ENCODE data around the gene ADORA3.
A peak's percentile ranks its signal among the peaks of the same experiment; 100 is the strongest.

ADORA3 gene

DNA sequence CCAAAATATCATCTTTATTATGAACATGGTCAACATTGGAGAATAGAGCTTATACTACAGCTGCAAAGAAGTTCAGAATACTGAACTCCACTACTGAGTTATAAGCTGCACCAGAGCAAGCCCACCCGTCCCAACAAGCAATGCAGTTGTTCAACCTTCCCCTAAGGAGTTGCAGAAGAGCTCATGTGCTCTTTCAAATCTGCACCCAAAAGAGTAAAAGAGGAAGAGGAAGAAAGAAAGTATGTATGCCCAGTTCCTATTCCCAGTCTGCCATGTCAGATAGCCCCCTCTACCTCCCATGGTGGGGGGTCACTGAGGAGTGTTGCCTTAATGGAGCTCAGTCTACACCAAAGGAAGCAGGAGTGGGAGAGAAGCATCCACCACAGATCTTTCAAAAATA is 22.8 kb downstream of the ADORA3 start:
- H3K27ac Mint-ChIP-seq = no peak overlapping the region
- peaks cover 7% of the 10 kb centered on the region for H3K36me3 Mint-ChIP-seq (ENCODE audit: insufficient read depth)
- DNase-seq = no peak
- peaks cover 30 to 41% of the 10 kb centered on the region in 2 donors for H3K4me1 Mint-ChIP-seq (ENCODE audit: low read depth in 2 of 2)
- ATAC-seq (replicated peaks) = no peak
- H3K9me3 Mint-ChIP-seq = no peaks in the 10 kb centered on the region
- H3K27me3 Mint-ChIP-seq = no peaks in the 10 kb centered on the region
- no peak overlapping the region for H3K4me3 Mint-ChIP-seq

DNA sequence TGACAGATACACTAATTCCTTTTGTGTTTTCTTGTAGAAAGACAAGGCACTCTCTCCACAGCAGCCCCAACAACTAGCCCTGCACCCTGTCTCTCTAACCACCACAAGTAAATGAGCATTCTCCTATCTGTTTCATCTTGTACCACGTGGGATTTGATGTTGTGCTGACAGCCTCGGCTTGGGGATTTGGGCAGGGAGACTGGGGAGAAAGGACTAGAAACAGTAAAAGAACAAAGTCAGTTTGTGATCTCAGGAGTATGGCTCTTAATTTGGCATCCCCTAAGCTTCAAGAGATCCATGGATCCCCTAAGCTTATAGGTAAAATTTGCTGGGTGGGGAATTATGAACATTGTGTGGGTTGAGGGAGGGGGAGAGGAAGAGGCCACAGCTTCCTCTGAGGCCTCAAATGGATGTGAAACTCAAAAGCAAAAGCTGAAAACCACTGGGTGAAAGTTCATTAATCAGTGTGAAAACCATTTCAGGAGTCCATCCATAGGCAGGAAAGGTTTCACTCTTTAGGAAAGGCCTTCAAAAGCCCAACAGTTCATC is 26.6 kb downstream of the ADORA3 start:
- no peaks in the 10 kb centered on the region for H3K9me3 Mint-ChIP-seq
- H3K27me3 Mint-ChIP-seq = no peaks in the 10 kb centered on the region
- DNase-seq = peak; percentile 20 to 34 (median 24)
- peaks cover 7% of the 10 kb centered on the region for H3K36me3 Mint-ChIP-seq (ENCODE audit: insufficient read depth)
- peaks cover 40 to 56% of the 10 kb centered on the region in 2 donors for H3K4me1 Mint-ChIP-seq (ENCODE audit: low read depth in 2 of 2)
- H3K4me3 Mint-ChIP-seq = peak overlapping the region; percentile 63 to 73
- peak overlapping the region; percentile 70 to 81 for H3K27ac Mint-ChIP-seq
- peak; percentile 85 for ATAC-seq (replicated peaks)

DNA sequence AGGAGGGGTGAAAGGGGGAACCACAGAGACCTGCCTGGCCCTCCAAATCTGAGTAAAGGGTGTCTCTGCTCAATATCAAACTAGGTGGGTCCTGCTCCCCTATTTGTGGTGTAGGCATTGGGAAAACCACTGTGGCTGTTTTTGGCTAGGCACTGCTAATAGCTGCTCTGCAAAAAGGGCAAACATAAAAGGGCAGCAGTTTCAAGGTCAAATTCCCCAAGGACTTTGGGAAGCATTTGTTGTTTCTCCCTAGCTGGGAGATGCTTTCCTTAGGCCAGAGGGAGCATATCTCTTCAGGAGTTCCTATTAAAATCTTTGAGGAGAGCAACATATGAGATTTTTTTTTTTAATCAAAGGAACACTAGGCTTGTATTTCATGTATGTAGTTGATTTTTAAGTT is 27.2 kb downstream of the ADORA3 start:
- DNase-seq (no peak), ATAC-seq (replicated peaks) (no peak)
- Mint-ChIP-seq H3K27me3 (no peaks in the 10 kb centered on the region), H3K4me1 (ENCODE audit: low read depth in 2 of 2) (peaks cover 42 to 56% of the 10 kb centered on the region in 2 donors), H3K36me3 (ENCODE audit: insufficient read depth) (peaks cover 7% of the 10 kb centered on the region), H3K9me3 (no peaks in the 10 kb centered on the region), H3K4me3 (peak overlapping the region; percentile 63 to 73), H3K27ac (peak overlapping the region; percentile 70 to 81)

DNA sequence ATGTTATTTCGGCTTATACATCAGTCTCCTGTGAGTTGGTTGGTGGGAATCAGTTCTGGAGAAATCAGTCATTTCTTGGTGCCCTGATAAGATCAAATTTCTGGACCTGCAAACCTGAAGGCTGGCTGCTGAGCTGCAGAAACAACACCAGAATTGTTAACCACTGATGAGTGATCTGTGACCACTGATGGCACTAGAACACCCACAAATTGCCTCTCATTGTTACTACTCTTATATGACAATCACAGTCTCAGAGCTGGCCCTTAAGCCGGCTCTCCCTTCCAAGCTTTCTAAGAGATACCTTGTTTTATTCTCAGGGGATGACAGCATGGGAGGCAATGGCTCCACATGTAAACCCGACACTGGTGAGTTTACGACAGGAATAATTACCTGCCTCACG is 27.7 kb downstream of the ADORA3 start:
- Mint-ChIP-seq H3K36me3 (ENCODE audit: insufficient read depth) (peaks cover 7% of the 10 kb centered on the region), H3K9me3 (no peaks in the 10 kb centered on the region), H3K27me3 (no peaks in the 10 kb centered on the region), H3K27ac (peak overlapping the region; percentile 69 to 81), H3K4me1 (ENCODE audit: low read depth in 2 of 2) (peaks cover 42 to 56% of the 10 kb centered on the region in 2 donors), H3K4me3 (peak overlapping the region; percentile 63 to 73)
- DNase-seq (peak; percentile 9 to 18 (median 17)), ATAC-seq (replicated peaks) (peak; percentile 24)

DNA sequence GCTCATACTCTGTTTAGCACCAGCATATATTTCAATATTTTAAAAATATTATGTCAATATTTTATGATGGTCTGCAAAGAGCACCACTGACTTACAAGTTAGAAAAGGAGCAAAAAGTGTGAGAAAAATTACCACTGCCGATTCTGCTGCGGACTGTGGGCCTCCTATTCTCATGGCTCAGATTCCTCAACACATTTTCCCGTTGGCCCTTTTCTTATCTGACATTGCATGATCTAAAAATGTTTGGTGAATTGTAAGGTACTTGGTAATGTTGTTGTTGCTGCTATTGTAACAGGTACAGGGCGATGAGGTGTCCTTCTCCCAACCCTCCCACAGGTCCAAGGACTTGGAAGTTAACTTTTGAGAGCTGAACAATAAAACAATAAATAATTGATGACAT is 28.9 kb downstream of the ADORA3 start:
- H3K36me3 Mint-ChIP-seq (ENCODE audit: insufficient read depth) = peaks cover 7% of the 10 kb centered on the region
- H3K9me3 Mint-ChIP-seq = no peaks in the 10 kb centered on the region
- no peaks in the 10 kb centered on the region for H3K27me3 Mint-ChIP-seq
- ATAC-seq (replicated peaks) (no peak), DNase-seq (no peak)
- H3K4me1 Mint-ChIP-seq (ENCODE audit: low read depth in 2 of 2) = peaks cover 42 to 50% of the 10 kb centered on the region in 2 donors
- H3K27ac Mint-ChIP-seq = no peak overlapping the region
- H3K4me3 Mint-ChIP-seq = peak overlapping the region; percentile 54 to 63

DNA sequence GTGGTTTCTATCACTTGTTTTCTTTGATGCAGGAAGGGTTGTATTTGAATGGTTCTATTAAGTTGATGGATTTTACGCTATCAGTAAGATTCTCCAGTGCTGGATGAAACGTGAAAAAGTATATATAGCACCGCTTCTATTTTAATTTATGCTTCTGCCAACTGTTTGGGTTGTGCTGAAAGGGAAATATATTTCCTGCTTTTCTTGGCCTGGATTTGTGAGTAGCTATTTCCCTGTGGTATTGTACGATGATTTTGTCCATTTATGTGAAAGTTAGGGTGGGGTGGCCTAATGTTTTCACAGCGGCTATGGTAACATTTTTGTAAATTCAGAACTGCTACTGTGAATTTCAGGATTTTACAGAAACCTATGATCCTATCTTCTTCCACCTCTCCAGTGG is 29.3 kb downstream of the ADORA3 start:
- no peak for ATAC-seq (replicated peaks)

DNA sequence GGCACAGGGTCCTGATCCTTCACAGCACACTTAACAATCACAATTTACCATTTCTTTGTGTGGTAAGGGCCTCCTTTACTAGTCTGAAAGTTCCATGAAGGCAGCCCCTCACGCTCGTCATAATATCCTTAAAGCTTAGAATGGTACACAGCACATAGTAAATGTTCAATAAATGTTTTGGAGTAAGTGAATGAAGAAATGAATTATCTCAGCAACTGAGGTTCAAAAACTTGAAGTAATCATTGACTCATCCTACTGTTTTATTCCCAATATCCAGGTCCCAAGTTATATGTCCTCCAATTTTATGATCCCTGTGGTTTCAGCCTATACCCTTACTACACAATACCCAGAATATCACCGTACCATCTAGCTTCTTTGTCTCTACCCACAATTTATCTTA is 31.9 kb downstream of the ADORA3 start:
- Mint-ChIP-seq H3K27ac (no peak overlapping the region), H3K27me3 (no peaks in the 10 kb centered on the region), H3K36me3 (ENCODE audit: insufficient read depth) (no peaks in the 10 kb centered on the region), H3K4me3 (no peak overlapping the region), H3K9me3 (no peaks in the 10 kb centered on the region), H3K4me1 (ENCODE audit: low read depth in 2 of 2) (peaks cover 21 to 27% of the 10 kb centered on the region in 2 donors)
- DNase-seq (no peak), ATAC-seq (replicated peaks) (no peak)

More for the DNA sequence above, 29.3 kb downstream of the ADORA3 start:
- peak overlapping the region; percentile 49 to 54 for H3K4me3 Mint-ChIP-seq
- no peaks in the 10 kb centered on the region for H3K27me3 Mint-ChIP-seq
- no peak for DNase-seq
- H3K36me3 Mint-ChIP-seq (ENCODE audit: insufficient read depth) = peaks cover 7% of the 10 kb centered on the region
- peaks cover 42 to 50% of the 10 kb centered on the region in 2 donors for H3K4me1 Mint-ChIP-seq (ENCODE audit: low read depth in 2 of 2)
- no peaks in the 10 kb centered on the region for H3K9me3 Mint-ChIP-seq
- H3K27ac Mint-ChIP-seq = no peak overlapping the region

DNA sequence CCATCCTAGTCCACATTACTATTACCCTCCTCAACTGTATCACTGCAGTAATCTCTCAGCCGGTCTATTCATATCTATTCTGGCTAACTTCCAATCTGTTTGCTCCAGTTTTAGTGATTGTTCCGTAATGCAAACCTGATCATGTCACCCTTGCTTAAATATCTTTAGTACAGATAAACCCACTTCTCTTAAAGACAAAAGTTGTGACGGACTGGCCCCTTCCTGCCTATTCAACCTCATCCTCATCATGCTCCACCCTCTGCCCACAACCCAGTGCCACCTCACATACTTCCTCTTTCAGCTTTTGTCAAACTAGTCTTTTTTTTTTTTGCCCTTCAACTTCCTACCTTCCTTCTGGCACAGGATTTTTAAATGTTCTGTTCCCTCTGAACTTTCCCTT is 32.4 kb downstream of the ADORA3 start:
- peaks cover 18 to 22% of the 10 kb centered on the region in 2 donors for H3K4me1 Mint-ChIP-seq (ENCODE audit: low read depth in 2 of 2)
- no peak overlapping the region for H3K27ac Mint-ChIP-seq
- no peaks in the 10 kb centered on the region for H3K27me3 Mint-ChIP-seq

DNA sequence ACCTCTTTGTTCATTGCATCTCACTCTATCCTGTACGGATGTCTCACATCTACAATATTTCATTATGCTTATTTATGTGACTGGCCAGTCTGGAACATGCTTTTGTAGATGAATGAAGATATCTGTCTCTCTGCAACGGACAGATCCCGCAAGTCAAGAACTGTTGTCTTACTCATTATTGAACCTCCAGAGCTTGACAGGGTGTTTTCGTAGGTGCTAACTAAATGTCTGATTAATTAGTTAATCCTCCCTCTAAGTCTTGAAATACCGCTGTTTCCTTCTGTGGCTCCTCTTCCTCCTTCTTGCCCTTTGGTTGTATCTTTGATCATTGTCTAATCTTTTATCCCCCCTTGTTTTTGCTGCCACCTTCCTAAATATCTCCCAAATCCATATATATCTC is 32.8 kb downstream of the ADORA3 start:
- no peaks in the 10 kb centered on the region for H3K27me3 Mint-ChIP-seq
- ATAC-seq (replicated peaks) (peak; percentile 18), DNase-seq (no peak)
- H3K36me3 Mint-ChIP-seq (ENCODE audit: insufficient read depth) = no peaks in the 10 kb centered on the region
- H3K4me3 Mint-ChIP-seq = no peak overlapping the region
- H3K4me1 Mint-ChIP-seq (ENCODE audit: low read depth in 2 of 2) = peaks cover 14 to 18% of the 10 kb centered on the region in 2 donors
- no peak overlapping the region for H3K27ac Mint-ChIP-seq
- no peaks in the 10 kb centered on the region for H3K9me3 Mint-ChIP-seq

More for the DNA sequence above, 32.4 kb downstream of the ADORA3 start:
- no peaks in the 10 kb centered on the region for H3K36me3 Mint-ChIP-seq (ENCODE audit: insufficient read depth)
- H3K4me3 Mint-ChIP-seq = no peak overlapping the region
- DNase-seq (peak; percentile 58 to 64 (median 61)), ATAC-seq (replicated peaks) (peak; percentile 97)
- H3K9me3 Mint-ChIP-seq = no peaks in the 10 kb centered on the region

DNA sequence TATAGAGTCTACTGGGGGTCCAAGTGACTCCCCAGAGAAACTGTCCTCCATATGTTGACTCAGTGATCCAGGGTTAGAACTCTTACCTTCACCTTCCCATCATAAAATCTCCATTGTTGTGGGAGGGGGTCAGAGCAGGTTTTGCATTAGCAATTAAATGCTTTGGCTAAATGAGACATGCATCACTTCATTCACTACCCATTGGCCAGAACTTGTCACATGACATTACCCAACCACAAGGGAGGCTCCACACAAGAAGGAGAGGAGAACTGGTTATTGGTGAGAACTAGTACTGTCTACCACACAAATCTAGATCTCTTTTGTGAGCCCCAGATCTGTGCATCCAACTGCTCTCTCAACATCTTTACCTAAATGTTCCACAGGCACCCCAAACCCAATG is 33.9 kb downstream of the ADORA3 start:
- ATAC-seq (replicated peaks) (no peak), DNase-seq (no peak)
- Mint-ChIP-seq H3K36me3 (ENCODE audit: insufficient read depth) (no peaks in the 10 kb centered on the region), H3K4me1 (ENCODE audit: low read depth in 2 of 2) (peaks cover 9 to 11% of the 10 kb centered on the region in 2 donors), H3K9me3 (no peaks in the 10 kb centered on the region), H3K27me3 (no peaks in the 10 kb centered on the region), H3K4me3 (no peak overlapping the region), H3K27ac (no peak overlapping the region)

DNA sequence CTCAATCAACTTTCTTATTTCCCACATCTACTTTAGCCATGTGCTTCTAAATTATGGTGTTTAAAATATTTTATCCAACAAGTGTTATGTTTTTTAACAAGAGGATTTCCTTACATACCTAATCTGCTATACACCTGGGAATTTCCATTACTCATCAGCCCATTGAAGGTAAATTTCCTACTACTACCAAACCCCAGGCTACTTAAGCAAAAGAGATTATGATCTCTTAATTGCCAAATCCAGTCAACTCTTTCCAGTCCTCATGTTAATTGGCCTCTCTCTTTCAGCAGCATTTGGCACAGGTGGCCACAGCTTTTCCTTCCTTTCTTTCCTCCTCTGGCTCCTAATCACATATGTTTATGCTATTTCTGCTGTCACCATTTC is 34.7 kb downstream of the ADORA3 start:
- H3K4me1 Mint-ChIP-seq (ENCODE audit: low read depth in 2 of 2) = peaks cover 7 to 11% of the 10 kb centered on the region in 2 donors
- H3K36me3 Mint-ChIP-seq (ENCODE audit: insufficient read depth) = no peaks in the 10 kb centered on the region
- no peaks in the 10 kb centered on the region for H3K27me3 Mint-ChIP-seq
- no peaks in the 10 kb centered on the region for H3K9me3 Mint-ChIP-seq
- DNase-seq = no peak
- H3K4me3 Mint-ChIP-seq = no peak overlapping the region
- ATAC-seq (replicated peaks) = no peak
- no peak overlapping the region for H3K27ac Mint-ChIP-seq

DNA sequence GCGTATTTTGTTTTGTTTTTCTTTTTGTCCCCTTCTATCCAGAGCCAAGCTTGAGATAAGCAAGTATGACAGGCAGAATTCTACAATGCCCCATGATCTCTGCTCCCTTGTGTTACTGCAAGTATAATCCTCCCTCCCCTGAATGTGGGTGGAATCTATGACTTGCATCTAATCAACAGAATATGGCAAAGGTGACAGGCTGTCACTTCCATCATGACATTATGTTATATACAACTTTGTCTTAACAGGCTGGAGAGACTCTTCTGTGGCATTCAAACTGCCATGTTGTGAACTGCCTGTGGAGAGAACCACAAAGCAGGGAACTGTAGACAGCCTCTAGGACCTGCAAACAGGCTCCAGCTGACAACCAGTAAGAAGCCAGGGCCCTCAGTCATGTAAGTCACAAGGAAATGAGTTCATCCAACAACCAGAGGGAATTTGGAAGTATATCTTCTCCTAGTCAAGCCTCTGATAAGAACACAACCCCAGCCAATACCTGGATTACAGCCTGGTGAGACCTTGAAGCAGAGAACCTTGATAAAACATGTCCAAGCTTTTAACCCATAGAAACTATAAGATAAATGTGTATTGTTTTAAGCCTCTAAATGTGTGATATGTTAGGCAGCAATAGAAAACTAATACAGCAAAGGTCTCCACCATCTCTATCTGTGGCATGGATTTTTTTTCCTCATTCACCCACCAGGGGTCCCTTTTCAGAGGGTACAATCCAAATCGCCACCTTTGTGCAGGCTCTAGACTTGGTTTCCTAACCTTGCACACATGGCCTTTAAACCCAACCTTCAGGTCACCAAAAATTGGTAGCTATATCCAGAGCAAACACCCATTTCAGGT is 35.3 kb downstream of the ADORA3 start:
- Mint-ChIP-seq H3K9me3 (no peaks in the 10 kb centered on the region), H3K4me1 (ENCODE audit: low read depth in 2 of 2) (peaks cover 6 to 13% of the 10 kb centered on the region in 2 donors), H3K27me3 (no peaks in the 10 kb centered on the region), H3K36me3 (ENCODE audit: insufficient read depth) (no peaks in the 10 kb centered on the region), H3K4me3 (no peak overlapping the region), H3K27ac (peak overlapping the region in 1 of 2 donors; percentile 61)
- DNase-seq (no peak), ATAC-seq (replicated peaks) (no peak)

DNA sequence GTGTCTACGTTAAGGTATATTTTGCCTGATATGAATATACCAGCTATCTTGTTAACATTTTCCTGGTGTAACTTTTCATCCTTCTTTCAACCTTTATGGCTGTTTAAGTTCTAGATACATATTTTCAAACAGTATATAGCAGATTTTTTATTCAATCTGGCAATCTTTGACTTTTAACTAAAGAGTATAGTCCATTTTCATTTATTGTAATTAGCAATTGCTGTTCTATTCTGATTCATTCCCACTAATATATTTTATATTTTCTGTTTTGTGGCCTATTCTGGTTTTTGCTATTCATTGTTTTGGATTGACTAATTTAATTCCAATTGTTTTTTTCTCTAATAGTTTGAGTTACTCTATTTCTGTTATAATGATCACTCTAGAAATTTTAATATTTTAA is 37.0 kb downstream of the ADORA3 start:
- H3K27ac Mint-ChIP-seq = no peak overlapping the region
- ATAC-seq (replicated peaks) (no peak), DNase-seq (no peak)
- H3K4me3 Mint-ChIP-seq = no peak overlapping the region
- peaks cover 0 to 5% of the 10 kb centered on the region in 2 donors for H3K4me1 Mint-ChIP-seq (ENCODE audit: low read depth in 2 of 2)
- H3K27me3 Mint-ChIP-seq = no peaks in the 10 kb centered on the region
- H3K9me3 Mint-ChIP-seq = no peaks in the 10 kb centered on the region
- peaks cover 14% of the 10 kb centered on the region for H3K36me3 Mint-ChIP-seq (ENCODE audit: insufficient read depth)

DNA sequence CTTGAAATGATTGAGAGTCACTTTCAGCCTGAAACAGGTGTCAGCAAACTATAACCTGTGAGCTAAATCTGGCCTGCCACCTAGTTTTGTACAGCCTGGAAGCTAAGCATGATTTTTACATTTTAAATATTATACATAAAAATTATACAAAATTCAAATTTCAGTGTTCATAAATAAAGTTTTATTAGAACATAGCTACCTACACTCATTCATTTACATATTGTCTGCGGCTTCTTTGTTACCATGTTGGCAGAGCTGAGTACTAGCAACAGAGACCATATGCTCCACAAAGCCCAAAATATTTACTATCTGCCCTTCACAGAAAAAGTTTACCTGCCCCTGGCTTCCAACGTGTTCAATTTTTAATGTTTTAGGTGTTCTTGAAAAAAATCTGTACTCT is 37.7 kb downstream of the ADORA3 start:
- ATAC-seq (replicated peaks) (no peak), DNase-seq (no peak)
- no peaks in the 10 kb centered on the region for H3K27me3 Mint-ChIP-seq
- H3K36me3 Mint-ChIP-seq (ENCODE audit: insufficient read depth) = peaks cover 20% of the 10 kb centered on the region
- H3K27ac Mint-ChIP-seq = no peak overlapping the region
- H3K9me3 Mint-ChIP-seq = no peaks in the 10 kb centered on the region
- no peak overlapping the region for H3K4me3 Mint-ChIP-seq
- H3K4me1 Mint-ChIP-seq (ENCODE audit: low read depth in 2 of 2) = peaks cover 0 to 5% of the 10 kb centered on the region in 2 donors
